SK-N-SH (cell line): ENCODE measurements around the gene ARHGAP20.

ENCODE experiments used
- EZH2phosphoT487 ChIP-seq: fragments of 200-600 bp; sonication (generic); IDR thresholded peaks from 2 replicates; pipeline ENCODE4 v1.6.1; 2017; ENCODE audit warnings: low read depth, mixed run types, mild to moderate bottlenecking, antibody characterized with exemption, moderate library complexity, borderline replicate concordance
- MXI1 ChIP-seq: IDR thresholded peaks from 2 replicates; pipeline ENCODE4 v1.6.1; 2012; ENCODE audit warnings: mild to moderate bottlenecking, low read depth, low read length, improper control_type of control experiment
- NFIC ChIP-seq: IDR thresholded peaks from 2 replicates; pipeline ENCODE4 v1.4.0; 2012; ENCODE audit warnings: borderline replicate concordance
- RAD21 ChIP-seq: IDR thresholded peaks from 2 replicates; pipeline ENCODE4 v1.6.1; 2012; ENCODE audit warnings: mild to moderate bottlenecking, low read length
- TF ChIP-seq, protein P1 (sequence below): fragments of 200-600 bp; sonication (generic); IDR thresholded peaks from 2 replicates; pipeline ENCODE4 v1.6.1; 2017; ENCODE audit warnings: antibody characterized with exemption, mild to moderate bottlenecking, moderate library complexity
- TF ChIP-seq, protein P2 (sequence below): IDR thresholded peaks from 2 replicates; pipeline ENCODE4 v1.4.0; 2012; ENCODE audit warnings: low read depth

DNA sequence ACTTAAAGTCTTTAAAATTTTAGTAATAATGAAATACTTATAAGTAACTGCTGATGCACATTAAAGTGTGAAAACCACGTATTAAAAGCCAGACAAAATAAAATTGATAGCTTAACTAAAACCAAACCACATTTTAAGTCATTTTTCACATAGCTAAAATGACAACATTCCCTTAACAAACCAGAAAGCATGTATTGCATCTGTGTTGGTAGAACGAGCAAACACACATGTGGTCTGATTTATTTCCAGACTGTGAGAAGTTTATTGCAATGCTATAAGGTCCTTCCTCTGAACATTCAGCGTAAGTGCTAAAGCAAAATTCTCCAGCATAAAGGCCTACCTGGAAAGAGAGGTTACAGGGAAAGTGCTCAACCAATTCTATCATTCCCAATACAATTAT lies 57.8 kb downstream of the ARHGAP20 start:
- TF ChIP-seq NFIC (no peak), EZH2phosphoT487 (no peak), RAD21 (no peak), MXI1 (no peak)
- TF ChIP-seq, protein P1, sequence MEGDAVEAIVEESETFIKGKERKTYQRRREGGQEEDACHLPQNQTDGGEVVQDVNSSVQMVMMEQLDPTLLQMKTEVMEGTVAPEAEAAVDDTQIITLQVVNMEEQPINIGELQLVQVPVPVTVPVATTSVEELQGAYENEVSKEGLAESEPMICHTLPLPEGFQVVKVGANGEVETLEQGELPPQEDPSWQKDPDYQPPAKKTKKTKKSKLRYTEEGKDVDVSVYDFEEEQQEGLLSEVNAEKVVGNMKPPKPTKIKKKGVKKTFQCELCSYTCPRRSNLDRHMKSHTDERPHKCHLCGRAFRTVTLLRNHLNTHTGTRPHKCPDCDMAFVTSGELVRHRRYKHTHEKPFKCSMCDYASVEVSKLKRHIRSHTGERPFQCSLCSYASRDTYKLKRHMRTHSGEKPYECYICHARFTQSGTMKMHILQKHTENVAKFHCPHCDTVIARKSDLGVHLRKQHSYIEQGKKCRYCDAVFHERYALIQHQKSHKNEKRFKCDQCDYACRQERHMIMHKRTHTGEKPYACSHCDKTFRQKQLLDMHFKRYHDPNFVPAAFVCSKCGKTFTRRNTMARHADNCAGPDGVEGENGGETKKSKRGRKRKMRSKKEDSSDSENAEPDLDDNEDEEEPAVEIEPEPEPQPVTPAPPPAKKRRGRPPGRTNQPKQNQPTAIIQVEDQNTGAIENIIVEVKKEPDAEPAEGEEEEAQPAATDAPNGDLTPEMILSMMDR: no peak
- TF ChIP-seq, protein P2, sequence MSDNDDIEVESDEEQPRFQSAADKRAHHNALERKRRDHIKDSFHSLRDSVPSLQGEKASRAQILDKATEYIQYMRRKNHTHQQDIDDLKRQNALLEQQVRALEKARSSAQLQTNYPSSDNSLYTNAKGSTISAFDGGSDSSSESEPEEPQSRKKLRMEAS: no peak
